Neural cell (in vitro differentiated cells): ENCODE results near the gene TPGS1. TPM values are rescaled to one million over a fixed set of nuclear protein-coding genes. Genes with fewer than 3 reads are reported as not detected.
A peak's percentile ranks its signal among the peaks of the same experiment; 100 is the strongest.

Experiments
- H2AFZ ChIP-seq: fragments of 200-600, 300-800 bp; sonication (generic), shearing (Covaris generic); 2 replicates; pipeline ENCODE4 v1.6.0; 2014; ENCODE audit warnings: low read depth, mild to moderate bottlenecking, antibody characterized with exemption, low read length, moderate library complexity
- H3F3A ChIP-seq: fragments of 200-600 bp; shearing (Covaris generic); 2 replicates; pipeline ENCODE4 v1.6.1; 2016; ENCODE audit warnings: mild to moderate bottlenecking, moderate library complexity, mixed read lengths, antibody characterized with exemption, low read length; ENCODE audit not compliant: insufficient read depth, poor library complexity, severe bottlenecking
- H3K27ac ChIP-seq: fragments of 200-600, 300-800 bp; sonication (generic), shearing (Covaris generic); 2 replicates; pipeline ENCODE4 v1.5.1; 2014; ENCODE audit warnings: mild to moderate bottlenecking, low read length, moderate library complexity
- H3K27me3 ChIP-seq: fragments of 300-800, 200-600 bp; sonication (generic), shearing (Covaris generic); 2 replicates; pipeline ENCODE4 v1.6.0; 2014; ENCODE audit warnings: mild to moderate bottlenecking, low read depth, low read length, moderate library complexity; ENCODE audit not compliant: insufficient read depth
- H3K36me3 ChIP-seq: fragments of 300-800, 200-600 bp; sonication (generic), shearing (Covaris generic); 2 replicates; pipeline ENCODE4 v1.5.1; 2014; ENCODE audit warnings: mild to moderate bottlenecking, antibody characterized with exemption, low read length, moderate library complexity; ENCODE audit not compliant: insufficient read depth
- H3K4me2 ChIP-seq: fragments of 300-800, 200-600 bp; sonication (generic), shearing (Covaris generic); 2 replicates; pipeline ENCODE4 v1.6.0; 2014; ENCODE audit warnings: mild to moderate bottlenecking, low read length
- H3K4me3 ChIP-seq: fragments of 300-800, 200-600 bp; sonication (generic), shearing (Covaris generic); 2 replicates; pipeline ENCODE4 v1.5.1; 2014; ENCODE audit warnings: mild to moderate bottlenecking, low read length, moderate library complexity
- H3K79me2 ChIP-seq: fragments of 200-600 bp; shearing (Covaris generic); replicated peaks from 2 replicates; pipeline ENCODE4 v1.6.0; 2014; ENCODE audit warnings: mild to moderate bottlenecking, low read length, moderate library complexity; ENCODE audit not compliant: insufficient read depth
- H3K9ac ChIP-seq: fragments of 300-800, 200-600 bp; sonication (generic), shearing (Covaris generic); 2 replicates; pipeline ENCODE4 v1.6.1; 2016; ENCODE audit warnings: mild to moderate bottlenecking, low read length, mixed read lengths
- H3K9me2 ChIP-seq: fragments of 200-600 bp; shearing (Covaris generic); 2 replicates; pipeline ENCODE4 v1.6.1; 2016; ENCODE audit warnings: mild to moderate bottlenecking, low read length, mixed read lengths; ENCODE audit not compliant: insufficient read depth
- H3K9me3 ChIP-seq: fragments of 200-600, 300-800 bp; sonication (generic), shearing (Covaris generic); 2 replicates; pipeline ENCODE4 v1.6.1; 2016; ENCODE audit warnings: mild to moderate bottlenecking, mixed run types, low read length, moderate library complexity, mixed read lengths
- H4K20me1 ChIP-seq: fragments of 200-600 bp; shearing (Covaris generic); 2 replicates; pipeline ENCODE4 v1.6.1; 2016; ENCODE audit warnings: mild to moderate bottlenecking, mixed run types; ENCODE audit not compliant: insufficient read depth
- EP300 ChIP-seq: fragments of 450-650 bp; conservative IDR thresholded peaks from 2 replicates; pipeline ENCODE4 v1.6.1; 2014; ENCODE audit warnings: antibody characterized with exemption, mild to moderate bottlenecking, moderate library complexity; ENCODE audit not compliant: poor library complexity, severe bottlenecking
- EZH2 ChIP-seq: fragments of 200-600, 300-800 bp; shearing (Covaris generic), sonication (generic); IDR thresholded peaks from 2 replicates; pipeline ENCODE4 v1.6.1; 2014; ENCODE audit warnings: antibody characterized with exemption, low read length, borderline replicate concordance, mild to moderate bottlenecking; ENCODE audit not compliant: insufficient read depth, poor library complexity, severe bottlenecking
- MXI1 ChIP-seq: fragments of 450-650 bp; conservative IDR thresholded peaks from 2 replicates; pipeline ENCODE4 v1.6.1; 2014; ENCODE audit warnings: antibody characterized with exemption, mild to moderate bottlenecking; ENCODE audit not compliant: poor library complexity, severe bottlenecking
- POLR2AphosphoS5 ChIP-seq: IDR thresholded peaks from 2 replicates; pipeline ENCODE4 v1.6.1; 2012
- RAD21 ChIP-seq: fragments of 450-650 bp; conservative IDR thresholded peaks from 2 replicates; pipeline ENCODE4 v1.6.1; 2014; ENCODE audit warnings: antibody characterized with exemption, mild to moderate bottlenecking, moderate library complexity
- REST ChIP-seq: IDR thresholded peaks from 2 replicates; pipeline ENCODE4 v1.6.1; 2012; ENCODE audit warnings: borderline replicate concordance
- SMC3 ChIP-seq: fragments of 450-650 bp; conservative IDR thresholded peaks from 2 replicates; pipeline ENCODE4 v1.6.1; 2014; ENCODE audit warnings: antibody characterized with exemption, mild to moderate bottlenecking, moderate library complexity; ENCODE audit not compliant: poor library complexity
- TAF1 ChIP-seq: IDR thresholded peaks from 2 replicates; pipeline ENCODE4 v1.6.1; 2012; ENCODE audit warnings: low read depth
- polyA plus RNA-seq: library from polyadenylated mRNA; depleted of rRNA; stranded (reverse); fragments of >200 nt; gene quantifications from 2 replicates; pipeline ENCODE4 v1.2.3, GENCODE V29; 2014
- TF ChIP-seq, protein P1 (sequence below): fragments of 450-650 bp; IDR thresholded peaks from 2 replicates; pipeline ENCODE4 v1.5.1; 2014; ENCODE audit warnings: antibody characterized with exemption, mild to moderate bottlenecking, moderate library complexity; ENCODE audit not compliant: poor library complexity, severe bottlenecking

TPGS1 gene
- polyA plus RNA-seq, 1 donor from 2014 or later: 79.6 TPM

DNA sequence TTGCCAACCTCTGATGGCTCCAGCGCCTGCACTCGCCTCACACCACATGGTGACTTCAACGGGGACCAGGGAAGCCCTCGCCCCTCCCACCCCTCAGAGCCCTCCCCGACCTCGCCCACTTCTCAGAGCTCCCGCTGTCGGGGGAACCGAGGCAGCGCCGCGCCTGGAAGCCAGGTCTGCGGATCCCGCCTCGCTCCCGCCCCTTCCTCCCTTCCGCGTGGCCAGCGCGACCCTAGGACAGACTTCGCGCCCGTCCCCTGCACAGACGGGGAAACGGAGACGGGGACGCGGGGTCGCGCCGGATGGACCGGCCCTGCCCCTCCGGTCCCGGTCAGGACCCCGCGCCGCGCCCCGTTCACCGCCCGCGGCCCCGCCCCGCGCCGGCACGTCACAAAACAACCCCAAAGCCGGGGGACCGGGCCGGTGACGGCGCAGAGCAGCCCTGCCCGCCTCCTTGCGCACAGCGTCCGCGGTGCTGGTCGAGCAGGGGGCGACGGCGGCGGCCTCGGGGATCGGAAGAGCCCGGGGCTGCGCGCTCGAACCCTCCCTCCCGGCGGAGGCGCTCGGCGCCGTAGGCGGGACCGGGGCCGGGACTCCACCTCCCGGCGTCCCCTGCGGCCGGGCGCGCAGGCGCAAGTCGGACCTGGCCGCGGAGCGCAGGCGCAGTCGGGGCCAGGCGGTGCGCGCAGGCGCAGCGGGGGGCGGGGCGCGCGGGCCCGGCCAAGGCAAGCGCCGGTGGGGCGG is 23.9 kb downstream of the TPGS1 start:
- Histone ChIP-seq H3K9me3 (no peaks in the 10 kb centered on the region), H3K79me2 (peaks cover 30% of the 10 kb centered on the region), H3K9me2 (no peaks in the 10 kb centered on the region), H3K27me3 (no peaks in the 10 kb centered on the region), H2AFZ (peak overlapping the region; percentile 27), H3K4me2 (no peak overlapping the region), H3K4me3 (peak overlapping the region; percentile 77), H4K20me1 (peaks cover 16% of the 10 kb centered on the region), H3K27ac (peak overlapping the region; percentile 87), H3K9ac (peak overlapping the region; percentile 95), H3K36me3 (no peaks in the 10 kb centered on the region), H3F3A (no peaks in the 10 kb centered on the region)
- TF ChIP-seq MXI1: peak; percentile 85
- peak; percentile 43 for TF ChIP-seq RAD21
- no peak for TF ChIP-seq REST
- peak; percentile 49 for TF ChIP-seq EP300
- TF ChIP-seq, protein P1, sequence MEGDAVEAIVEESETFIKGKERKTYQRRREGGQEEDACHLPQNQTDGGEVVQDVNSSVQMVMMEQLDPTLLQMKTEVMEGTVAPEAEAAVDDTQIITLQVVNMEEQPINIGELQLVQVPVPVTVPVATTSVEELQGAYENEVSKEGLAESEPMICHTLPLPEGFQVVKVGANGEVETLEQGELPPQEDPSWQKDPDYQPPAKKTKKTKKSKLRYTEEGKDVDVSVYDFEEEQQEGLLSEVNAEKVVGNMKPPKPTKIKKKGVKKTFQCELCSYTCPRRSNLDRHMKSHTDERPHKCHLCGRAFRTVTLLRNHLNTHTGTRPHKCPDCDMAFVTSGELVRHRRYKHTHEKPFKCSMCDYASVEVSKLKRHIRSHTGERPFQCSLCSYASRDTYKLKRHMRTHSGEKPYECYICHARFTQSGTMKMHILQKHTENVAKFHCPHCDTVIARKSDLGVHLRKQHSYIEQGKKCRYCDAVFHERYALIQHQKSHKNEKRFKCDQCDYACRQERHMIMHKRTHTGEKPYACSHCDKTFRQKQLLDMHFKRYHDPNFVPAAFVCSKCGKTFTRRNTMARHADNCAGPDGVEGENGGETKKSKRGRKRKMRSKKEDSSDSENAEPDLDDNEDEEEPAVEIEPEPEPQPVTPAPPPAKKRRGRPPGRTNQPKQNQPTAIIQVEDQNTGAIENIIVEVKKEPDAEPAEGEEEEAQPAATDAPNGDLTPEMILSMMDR: peak; percentile 57
- no peak for TF ChIP-seq TAF1
- no peak for TF ChIP-seq EZH2
- TF ChIP-seq POLR2AphosphoS5: peak; percentile 66
- TF ChIP-seq SMC3: peak; percentile 60

- Histone ChIP-seq H4K20me1 (peaks cover 16% of the 10 kb centered on the region), H3K9me2 (no peaks in the 10 kb centered on the region), H3K79me2 (peaks cover 30% of the 10 kb centered on the region), H3K4me2 (peak within 1 kb of the TSS; percentile 67), H3K4me3 (peak within 1 kb of the TSS; percentile 99), H2AFZ (peak within 1 kb of the TSS; percentile 27), H3K9me3 (no peaks in the 10 kb centered on the region), H3F3A (no peaks in the 10 kb centered on the region), H3K9ac (peak within 1 kb of the TSS; percentile 95), H3K27me3 (no peaks in the 10 kb centered on the region), H3K27ac (peak within 1 kb of the TSS; percentile 88), H3K36me3 (no peaks in the 10 kb centered on the region)
- peak; percentile 70 for TF ChIP-seq POLR2AphosphoS5
- TF ChIP-seq REST: no peak
- no peak for TF ChIP-seq MXI1
These were observed 24.7 kb downstream of the TPGS1 start, which contains the start of gene CDC34 for GRCh38 chr19:531753-532560. Gene CDC34, plus strand, starts transcription at chr19:531760. Its CDS starts 172 bp downstream, at chr19:531932.
